IMR-90 (cell line): ENCODE data around the gene RIC8A. TPM values are rescaled to one million over a fixed set of nuclear protein-coding genes. Genes with fewer than 3 reads are reported as not detected.

Experiments used
- ATAC-seq: fragments of 200-7000 bp; cut with Tn5 transposase; 2 replicates; pipeline ENCODE4 v1.9.1; 2020; ENCODE audit warnings: low read depth, mild to moderate bottlenecking, moderate library complexity
- BruUV-seq: library from RNA; stranded (reverse); fragments of 400-500 nt; replicated peaks from 2 replicates; lab custom pipeline; 2021; lab: Mats Ljungman, UMichigan
- CTCF ChIA-PET: fragments of 300-600 bp; formaldehyde crosslinking; extraction: SDS; loops from one replicate; lab custom pipeline; 2021; ENCODE audit warnings: antibody characterized with exemption; lab: Yijun Ruan, JAX
- POLR2A ChIA-PET: fragments of 300-600 bp; sonication (Branson Sonifier 250); formaldehyde crosslinking; loops from one replicate; lab custom pipeline; 2022; ENCODE audit warnings: antibody characterized with exemption; ENCODE audit not compliant: unreplicated experiment; lab: Charles Lee
- DNase-seq: peaks from one replicate; pipeline ENCODE4 v3.0.0; 2013
- H2AFZ ChIP-seq: replicated peaks from 2 replicates; pipeline ENCODE3; 2013; ENCODE audit warnings: low read length, mild to moderate bottlenecking; ENCODE audit not compliant: poor library complexity
- H2AK5ac ChIP-seq: 2 replicates; pipeline ENCODE4 v1.6.1; 2013; ENCODE audit warnings: low read depth, low read length, inconsistent platforms
- H2AK9ac ChIP-seq: replicated peaks from 2 replicates; pipeline ENCODE3; 2013; ENCODE audit warnings: mild to moderate bottlenecking, low read depth, low read length, moderate library complexity; ENCODE audit not compliant: poor library complexity
- H2BK120ac ChIP-seq: 2 replicates; pipeline ENCODE4 v1.6.1; 2013; ENCODE audit warnings: low read depth, low read length, inconsistent platforms
- H2BK15ac ChIP-seq: 3 replicates; pipeline ENCODE4 v1.6.1; 2013; ENCODE audit warnings: low read depth, low read length, inconsistent platforms
- H2BK20ac ChIP-seq: 2 replicates; pipeline ENCODE4 v1.6.1; 2013; ENCODE audit warnings: low read depth, mild to moderate bottlenecking, inconsistent platforms, low read length, moderate library complexity
- H2BK5ac ChIP-seq: 2 replicates; pipeline ENCODE4 v1.6.1; 2013; ENCODE audit warnings: mild to moderate bottlenecking, low read depth, low read length, inconsistent platforms; ENCODE audit not compliant: poor library complexity, severe bottlenecking
- H3K14ac ChIP-seq: replicated peaks from 2 replicates; pipeline ENCODE4 v1.6.1; 2013; ENCODE audit warnings: low read depth, low read length, inconsistent platforms
- H3K18ac ChIP-seq: 2 replicates; pipeline ENCODE4 v1.6.1; 2013; ENCODE audit warnings: low read depth, low read length, control low read depth
- H3K23ac ChIP-seq: 2 replicates; pipeline ENCODE4 v1.6.1; 2013; ENCODE audit warnings: low read depth, low read length, inconsistent platforms
- H3K27ac ChIP-seq: 2 replicates; pipeline ENCODE4 v1.5.1; 2013; ENCODE audit warnings: mild to moderate bottlenecking, control low read depth, low read length; ENCODE audit not compliant: insufficient read depth
- H3K27me3 ChIP-seq: 2 replicates; pipeline ENCODE4 v1.6.1; 2013; ENCODE audit warnings: low read length; ENCODE audit not compliant: control insufficient read depth, insufficient read depth
- H3K36me3 ChIP-seq: 2 replicates; pipeline ENCODE4 v1.6.1; 2013; ENCODE audit warnings: low read length, mixed read lengths; ENCODE audit not compliant: control insufficient read depth, insufficient read depth
- H3K4ac ChIP-seq: 2 replicates; pipeline ENCODE4 v1.6.1; 2013; ENCODE audit warnings: low read depth, low read length, inconsistent platforms
- H3K4me1 ChIP-seq: 2 replicates; pipeline ENCODE4 v1.6.1; 2013; ENCODE audit warnings: low read length, mixed read lengths; ENCODE audit not compliant: control insufficient read depth, insufficient read depth
- H3K4me2 ChIP-seq: 2 replicates; pipeline ENCODE4 v1.6.1; 2013; ENCODE audit warnings: low read depth, mild to moderate bottlenecking, control low read depth, low read length, moderate library complexity
- H3K4me3 ChIP-seq: 2 replicates; pipeline ENCODE4 v1.5.1; 2013; ENCODE audit warnings: low read depth, mild to moderate bottlenecking, control low read depth, low read length, moderate library complexity; ENCODE audit not compliant: insufficient read depth
- H3K56ac ChIP-seq: 2 replicates; pipeline ENCODE4 v1.6.1; 2013; ENCODE audit warnings: low read length, inconsistent platforms; ENCODE audit not compliant: insufficient read depth; ENCODE audit errors: extremely low read depth
- H3K79me1 ChIP-seq, 2 experiments: 2 replicates each; pipeline ENCODE4 v1.6.1; 2013; ENCODE audit warnings: low read length in 2 of 2, inconsistent platforms in 1 of 2, low read depth in 1 of 2
- H3K9ac ChIP-seq: 2 replicates; pipeline ENCODE4 v1.6.1; 2013; ENCODE audit warnings: low read depth, low read length, control low read depth
- H3K9me1 ChIP-seq: 2 replicates; pipeline ENCODE4 v1.6.1; 2013; ENCODE audit warnings: low read length, inconsistent platforms; ENCODE audit not compliant: insufficient read depth
- H3K9me3 ChIP-seq: 2 replicates; pipeline ENCODE4 v1.6.1; 2013; ENCODE audit warnings: low read length; ENCODE audit not compliant: control insufficient read depth, insufficient read depth
- H4K20me1 ChIP-seq: 2 replicates; pipeline ENCODE4 v1.6.1; 2013; ENCODE audit warnings: low read length, inconsistent platforms; ENCODE audit not compliant: insufficient read depth
- H4K5ac ChIP-seq: 2 replicates; pipeline ENCODE4 v1.6.1; 2013; ENCODE audit warnings: mild to moderate bottlenecking, low read depth, low read length, control low read depth
- H4K8ac ChIP-seq, 2 experiments: 2 replicates each; pipeline ENCODE4 v1.6.1; 2013; ENCODE audit warnings: low read depth in 2 of 2, low read length in 2 of 2, control low read depth in 1 of 2, inconsistent platforms in 1 of 2
- H4K91ac ChIP-seq: 2 replicates; pipeline ENCODE4 v1.6.1; 2013; ENCODE audit warnings: low read depth, low read length, inconsistent platforms; ENCODE audit not compliant: insufficient read depth
- BHLHE40 ChIP-seq: fragments of 150-350 bp; IDR thresholded peaks from 2 replicates; pipeline ENCODE4 v1.6.1; 2016; ENCODE audit warnings: mild to moderate bottlenecking, low read depth, low read length
- CEBPB ChIP-seq: IDR thresholded peaks from 2 replicates; pipeline ENCODE4 v1.6.1; 2012; ENCODE audit warnings: low read depth, low read length, improper control_type of control experiment
- CHD1 ChIP-seq: IDR thresholded peaks from 2 replicates; pipeline ENCODE4 v1.6.1; 2012; ENCODE audit warnings: low read depth, low read length, improper control_type of control experiment
- CTCF ChIP-seq: conservative IDR thresholded peaks from 2 replicates; pipeline ENCODE4 v1.5.1; 2012; ENCODE audit warnings: mild to moderate bottlenecking, low read depth, low read length, improper control_type of control experiment
- ELK1 ChIP-seq: fragments of 150-350 bp; IDR thresholded peaks from 2 replicates; pipeline ENCODE4 v1.6.1; 2016; ENCODE audit warnings: low read depth, mild to moderate bottlenecking, low read length, moderate library complexity, borderline replicate concordance
- FOS ChIP-seq: fragments of 150-350 bp; IDR thresholded peaks from 2 replicates; pipeline ENCODE4 v1.6.1; 2016; ENCODE audit warnings: low read depth, low read length
- MAFK ChIP-seq: IDR thresholded peaks from 2 replicates; pipeline ENCODE4 v1.6.1; 2012; ENCODE audit warnings: low read depth, low read length, improper control_type of control experiment
- MAZ ChIP-seq: IDR thresholded peaks from 2 replicates; pipeline ENCODE4 v1.6.1; 2012; ENCODE audit warnings: low read depth, mild to moderate bottlenecking, low read length, improper control_type of control experiment, moderate library complexity, borderline replicate concordance
- MXI1 ChIP-seq: IDR thresholded peaks from 2 replicates; pipeline ENCODE4 v1.6.1; 2012; ENCODE audit warnings: low read depth, mild to moderate bottlenecking, low read length, moderate library complexity, borderline replicate concordance
- NFE2L2 ChIP-seq: fragments of 150-350 bp; IDR thresholded peaks from 2 replicates; pipeline ENCODE4 v1.6.1; 2016; ENCODE audit warnings: low read depth, mild to moderate bottlenecking, low read length
- POLR2A ChIP-seq: IDR thresholded peaks from 2 replicates; pipeline ENCODE4 v1.6.1; 2012; ENCODE audit warnings: mild to moderate bottlenecking, low read depth, low read length
- RCOR1 ChIP-seq: IDR thresholded peaks from 2 replicates; pipeline ENCODE4 v1.6.1; 2012; ENCODE audit warnings: mild to moderate bottlenecking, low read length, improper control_type of control experiment; ENCODE audit not compliant: insufficient replicate concordance
- RFX5 ChIP-seq: IDR thresholded peaks from 2 replicates; pipeline ENCODE4 v1.8.0; 2012; ENCODE audit warnings: low read depth, mild to moderate bottlenecking, low read length, moderate library complexity
- SMC3 ChIP-seq: fragments of 150-350 bp; IDR thresholded peaks from 2 replicates; pipeline ENCODE4 v1.6.1; 2016; ENCODE audit warnings: low read depth, mild to moderate bottlenecking, antibody characterized with exemption, low read length, moderate library complexity
- USF2 ChIP-seq: fragments of 150-350 bp; IDR thresholded peaks from 2 replicates; pipeline ENCODE4 v1.6.1; 2017; ENCODE audit warnings: mild to moderate bottlenecking, antibody characterized with exemption, low read length, low read depth
- WGBS, 2 experiments: methylation state at CpG; one replicate each; pipeline versions ENCODE4 v1.1.5 to v1.1.7; 2013; ENCODE audit warnings: missing lambda C conversion rate in 2 of 2; ENCODE audit not compliant: insufficient read length in 1 of 2; ENCODE audit errors: extremely low coverage in 2 of 2; 5-methylcytosine and 5-hydroxymethylcytosine counted together
- dilution Hi-C: fragments of 300-500 bp; cut with HindIII; formaldehyde crosslinking; loops from one replicate; pipeline ENCODE4 v1.14.3; 2018; ENCODE audit warnings: low sequenced_read_pairs; ENCODE audit not compliant: unreplicated experiment
- in situ Hi-C: fragments of 300-500 bp; cut with MboI; formaldehyde crosslinking; loops from 3 replicates; pipeline ENCODE4 v1.14.3; 2019; ENCODE audit warnings: low sequenced_read_pairs, inconsistent platforms, mixed read lengths
- intact Hi-C: fragments of 100-400 bp; cut with micrococcal nuclease; formaldehyde crosslinking; loops from 2 replicates; pipeline ENCODE4 v1.10.0; 2022
- polyA plus RNA-seq, 3 experiments: library from polyadenylated mRNA; depleted of rRNA; stranded (reverse); fragments of >200 nt; gene quantifications; 2 replicates each; pipeline ENCODE4 v1.2.3, GENCODE V29; 2012; ENCODE audit warnings: low replicate concordance in 1 of 3
- total RNA-seq: library from RNA; depleted of rRNA; stranded (reverse); fragments of >200 nt; gene quantifications from 2 replicates; pipeline ENCODE4 v1.2.3, GENCODE V29; 2012

Gene RIC8A
- total and polyA plus RNA-seq, 2 of the 4 experiments (the other 2 are of a cell fraction): 129 to 188 TPM

GRCh38 chr11:200224-201003 lies 7.1 kb upstream of the RIC8A start:
- no peak overlapping the region for H2BK20ac ChIP-seq
- H3K79me1 ChIP-seq: peaks cover 23 to 52% of the 10 kb centered on the region in 2 experiments; a peak in 3 of 4 replicates
- H3K9me1 ChIP-seq: peaks cover 27% of the 10 kb centered on the region
- no peak for TF ChIP-seq CEBPB
- no peak for TF ChIP-seq BHLHE40
- no peak for TF ChIP-seq MXI1
- no peak for TF ChIP-seq CHD1
- no peak for TF ChIP-seq SMC3
- no peak for TF ChIP-seq CTCF
- TF ChIP-seq ELK1: no peak
- no peak for TF ChIP-seq MAZ
- no peak for TF ChIP-seq USF2
- no peak for TF ChIP-seq NFE2L2
- TF ChIP-seq MAFK: no peak
- no peak for TF ChIP-seq POLR2A
- TF ChIP-seq FOS: no peak
- no peak for TF ChIP-seq RCOR1
- no peak for TF ChIP-seq RFX5
- DNase-seq (no peak), ATAC-seq (no peak)
- no peak overlapping the region for H4K8ac ChIP-seq
- no peak overlapping the region for H4K5ac ChIP-seq
- H3K9ac ChIP-seq: no peak overlapping the region
- H4K20me1 ChIP-seq: peaks cover 44% of the 10 kb centered on the region
- in situ Hi-C loops (no loop called here), dilution Hi-C loops (no loop called here), intact Hi-C loops (no loop called here)
- no peak overlapping the region for H4K91ac ChIP-seq
- H2BK15ac ChIP-seq: no peak overlapping the region
- H3K4me3 ChIP-seq: no peak overlapping the region
- H3K4me1 ChIP-seq: peaks cover 1% of the 10 kb centered on the region; the same call in 1 of the 2 replicates
- H2AK5ac ChIP-seq: no peak overlapping the region
- CTCF ChIA-PET: no interaction called here
- H2BK120ac ChIP-seq: no peak overlapping the region
- H2AFZ ChIP-seq: no peak overlapping the region
- H2BK5ac ChIP-seq: no peak overlapping the region
- no peaks in the 10 kb centered on the region for H3K9me3 ChIP-seq
- no peak overlapping the region for H3K14ac ChIP-seq
- H3K18ac ChIP-seq: no peak overlapping the region
- 80% methylated on average over 1 of the region's 13 CpGs; no CpG with 5 or more reads in 1 of the 2 experiments for WGBS, 2 experiments
- no peak overlapping the region for H3K4me2 ChIP-seq
- POLR2A ChIA-PET: no interaction called here
- no peaks in the 10 kb centered on the region for H3K27me3 ChIP-seq
- H3K23ac ChIP-seq: no peak overlapping the region
- BruUV-seq: no TSS peak
- H3K36me3 ChIP-seq: peaks cover 41% of the 10 kb centered on the region
- no peak overlapping the region for H3K56ac ChIP-seq
- H3K27ac ChIP-seq: no peak overlapping the region
- no peak overlapping the region for H3K4ac ChIP-seq
- peak overlapping the region; percentile 3 for H2AK9ac ChIP-seq
